GM12874 (cell line): ENCODE results near the gene CDS1.

ENCODE experiments used
- TF ChIP-seq, protein P1 (sequence below): IDR thresholded peaks from 2 replicates; pipeline ENCODE4 v1.5.1; 2011; ENCODE audit warnings: low read depth, mild to moderate bottlenecking, control low read depth, low read length, moderate library complexity; ENCODE audit not compliant: insufficient read depth

CDS1 gene

DNA sequence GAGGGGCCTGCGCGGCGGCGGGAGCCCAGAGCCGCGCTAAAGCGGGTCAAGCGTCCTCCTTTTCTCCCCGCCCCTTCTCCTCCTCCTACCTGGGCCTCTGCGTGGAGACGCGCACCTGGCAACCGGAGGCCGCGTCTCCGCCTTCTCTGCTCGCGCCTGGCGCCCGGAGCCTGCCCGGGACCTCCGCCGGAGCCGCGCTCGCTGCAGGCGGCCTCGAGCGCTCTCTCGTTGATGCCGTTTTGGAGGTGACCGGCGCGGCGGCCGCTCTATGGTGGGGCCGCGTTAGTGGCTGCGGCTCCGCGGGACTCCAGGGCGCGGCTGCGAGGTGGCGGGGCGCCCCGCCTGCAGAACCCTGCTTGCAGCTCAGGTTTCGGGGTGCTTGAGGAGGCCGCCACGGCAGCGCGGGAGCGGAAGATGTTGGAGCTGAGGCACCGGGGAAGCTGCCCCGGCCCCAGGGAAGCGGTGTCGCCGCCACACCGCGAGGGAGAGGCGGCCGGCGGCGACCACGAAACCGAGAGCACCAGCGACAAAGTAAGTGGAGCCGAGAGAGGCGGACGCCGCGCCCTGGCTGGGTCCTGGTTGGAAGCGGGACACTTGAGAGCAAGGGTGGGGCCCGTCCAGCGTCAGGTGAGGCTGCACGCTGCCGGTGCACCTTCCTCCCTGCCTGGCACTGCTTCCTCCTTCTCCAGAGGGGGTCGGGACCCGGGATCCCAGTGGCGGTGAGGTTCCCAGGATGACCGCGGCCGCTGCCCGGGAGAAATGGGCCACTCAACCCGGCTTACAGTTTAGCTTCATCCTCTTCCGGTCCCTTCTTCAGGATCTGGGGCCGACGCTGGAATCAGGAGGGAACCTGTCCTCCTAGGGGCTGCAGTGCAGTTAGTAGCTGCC, at the start of gene CDS1:
Gene CDS1 (plus strand): TSS at position 140 of the 888 bp plus-strand sequence. CDS start 275 bp downstream, at position 415.
- TF ChIP-seq, protein P1, sequence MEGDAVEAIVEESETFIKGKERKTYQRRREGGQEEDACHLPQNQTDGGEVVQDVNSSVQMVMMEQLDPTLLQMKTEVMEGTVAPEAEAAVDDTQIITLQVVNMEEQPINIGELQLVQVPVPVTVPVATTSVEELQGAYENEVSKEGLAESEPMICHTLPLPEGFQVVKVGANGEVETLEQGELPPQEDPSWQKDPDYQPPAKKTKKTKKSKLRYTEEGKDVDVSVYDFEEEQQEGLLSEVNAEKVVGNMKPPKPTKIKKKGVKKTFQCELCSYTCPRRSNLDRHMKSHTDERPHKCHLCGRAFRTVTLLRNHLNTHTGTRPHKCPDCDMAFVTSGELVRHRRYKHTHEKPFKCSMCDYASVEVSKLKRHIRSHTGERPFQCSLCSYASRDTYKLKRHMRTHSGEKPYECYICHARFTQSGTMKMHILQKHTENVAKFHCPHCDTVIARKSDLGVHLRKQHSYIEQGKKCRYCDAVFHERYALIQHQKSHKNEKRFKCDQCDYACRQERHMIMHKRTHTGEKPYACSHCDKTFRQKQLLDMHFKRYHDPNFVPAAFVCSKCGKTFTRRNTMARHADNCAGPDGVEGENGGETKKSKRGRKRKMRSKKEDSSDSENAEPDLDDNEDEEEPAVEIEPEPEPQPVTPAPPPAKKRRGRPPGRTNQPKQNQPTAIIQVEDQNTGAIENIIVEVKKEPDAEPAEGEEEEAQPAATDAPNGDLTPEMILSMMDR = no peak

- TF ChIP-seq, protein P1 = no peak
Observed at GRCh38 chr4:84535901-84536300, 47.0 kb upstream of the CDS1 start.

GRCh38 chr4:84545093-84545492, 37.8 kb upstream of the CDS1 start:
- TF ChIP-seq, protein P1 = no peak

- TF ChIP-seq, protein P1 = no peak
Observed at GRCh38 chr4:84547211-84547610, 35.7 kb upstream of the CDS1 start.

DNA sequence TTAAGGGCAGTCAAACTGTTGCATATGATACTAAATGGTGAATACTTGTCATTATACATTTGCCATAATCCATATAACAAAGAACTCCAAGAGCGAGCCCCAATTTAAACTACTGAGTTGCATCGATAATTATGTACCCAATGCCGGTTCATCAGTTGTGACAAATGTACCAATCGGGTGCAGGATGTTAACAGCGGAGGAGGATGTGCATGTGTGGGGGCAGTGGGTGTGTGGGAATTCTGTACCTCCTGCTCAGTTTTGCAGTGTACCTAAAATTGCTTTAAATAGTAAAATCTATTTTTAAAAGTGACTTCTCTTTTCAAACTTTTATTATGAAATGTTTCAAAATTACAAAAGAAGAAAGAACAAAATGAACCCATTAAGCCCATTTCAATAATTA, 20.8 kb upstream of the CDS1 start:
- TF ChIP-seq, protein P1 = no peak

DNA sequence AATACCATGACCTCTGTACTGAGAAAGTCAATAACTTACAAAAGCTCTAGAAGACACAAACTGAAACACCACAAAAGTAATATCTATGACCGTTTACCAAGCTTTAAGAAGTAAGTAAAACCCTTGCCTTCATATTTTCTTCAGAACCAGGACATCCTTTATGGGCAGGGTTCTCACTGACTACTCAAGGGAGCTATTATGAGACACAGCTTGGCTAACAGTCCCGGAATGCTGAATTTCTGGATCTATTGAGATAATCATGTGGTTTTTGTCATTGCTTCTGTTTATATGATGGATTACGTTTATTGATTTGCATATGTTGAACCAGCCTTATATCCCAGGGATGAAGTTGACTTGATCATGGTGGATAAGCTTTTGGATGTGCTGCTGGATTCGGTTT, 19.9 kb upstream of the CDS1 start:
- TF ChIP-seq, protein P1 = no peak

GRCh38 chr4:84565951-84566350, 17.0 kb upstream of the CDS1 start:
- TF ChIP-seq, protein P1 = no peak
